WTC11 (cell line): ENCODE results near the gene GTF2B. TPM values are rescaled to one million over a fixed set of nuclear protein-coding genes. Genes with fewer than 3 reads are reported as not detected.

Experiments used
- ATAC-seq: fragments of 200-7000 bp; cut with Tn5 transposase; 2 replicates; pipeline ENCODE4 v1.10.0; 2021; ENCODE audit warnings: mild to moderate bottlenecking, moderate library complexity
- CTCF ChIA-PET: fragments of 300-600 bp; sonication (Branson Sonifier 250); formaldehyde crosslinking; loops from one replicate; lab custom pipeline; 2021; ENCODE audit warnings: antibody characterized with exemption; lab: Charles Lee
- POLR2A ChIA-PET: fragments of 350-600 bp; sonication (Branson Sonifier 250); formaldehyde crosslinking; loops from one replicate; lab custom pipeline; 2021; ENCODE audit warnings: antibody characterized with exemption; lab: Charles Lee
- DNase-seq: peaks from one replicate; pipeline ENCODE4 v3.0.0; 2021; ENCODE audit warnings: low spot score
- H3K27ac Mint-ChIP-seq: 2 replicates; pipeline ENCODE4 v1.8.0; 2021; ENCODE audit warnings: mixed read lengths
- H3K27me3 Mint-ChIP-seq: 2 replicates; pipeline ENCODE4 v1.8.0; 2021; ENCODE audit warnings: low read depth, mild to moderate bottlenecking, moderate library complexity, mixed read lengths
- H3K36me3 Mint-ChIP-seq: 2 replicates; pipeline ENCODE4 v1.8.0; 2021; ENCODE audit warnings: mixed read lengths
- H3K4me1 Mint-ChIP-seq: 2 replicates; pipeline ENCODE4 v1.8.0; 2022; ENCODE audit warnings: mixed read lengths
- H3K4me3 Mint-ChIP-seq: 2 replicates; pipeline ENCODE4 v1.8.0; 2021; ENCODE audit warnings: mild to moderate bottlenecking, moderate library complexity, mixed read lengths
- H3K9me3 Mint-ChIP-seq: 2 replicates; pipeline ENCODE4 v1.8.0; 2021; ENCODE audit warnings: mixed read lengths
- CREB1 ChIP-seq: sonication (generic); formaldehyde crosslinking; IDR thresholded peaks from 2 replicates; pipeline ENCODE4 v1.8.0; 2023; ENCODE audit warnings: mild to moderate bottlenecking, missing genetic modification reagents
- ESRRA ChIP-seq: sonication (generic); formaldehyde crosslinking; IDR thresholded peaks from 2 replicates; pipeline ENCODE4 v1.8.1; 2022; ENCODE audit warnings: mild to moderate bottlenecking, missing genetic modification reagents, borderline replicate concordance
- ETV6 ChIP-seq: sonication (generic); formaldehyde crosslinking; IDR thresholded peaks from 2 replicates; pipeline ENCODE4 v1.8.1; 2022; ENCODE audit warnings: mild to moderate bottlenecking, missing genetic modification reagents
- FOXP4 ChIP-seq: sonication (generic); formaldehyde crosslinking; IDR thresholded peaks from 2 replicates; pipeline ENCODE4 v1.8.0; 2022; ENCODE audit warnings: mild to moderate bottlenecking, missing genetic modification reagents
- GRHL2 ChIP-seq: fragments of 250-450 bp; sonication (Bioruptor Pico); IDR thresholded peaks from 2 replicates; pipeline ENCODE4 v1.8.0; 2022; ENCODE audit warnings: mild to moderate bottlenecking, moderate library complexity; ENCODE audit not compliant: insufficient replicate concordance, severe bottlenecking
- HMGXB4 ChIP-seq: sonication (generic); formaldehyde crosslinking; IDR thresholded peaks from 2 replicates; pipeline ENCODE4 v1.8.1; 2023; ENCODE audit warnings: mild to moderate bottlenecking, moderate library complexity, missing genetic modification reagents
- IRF2 ChIP-seq: sonication (generic); formaldehyde crosslinking; IDR thresholded peaks from 2 replicates; pipeline ENCODE4 v1.8.0; 2022; ENCODE audit warnings: low read depth, missing genetic modification reagents, borderline replicate concordance
- JAZF1 ChIP-seq: fragments of 250-450 bp; sonication (Bioruptor Pico); IDR thresholded peaks from 2 replicates; pipeline ENCODE4 v1.9.0; 2021; ENCODE audit warnings: moderate library complexity, mild to moderate bottlenecking, inconsistent platforms
- KAT7 ChIP-seq: sonication (generic); formaldehyde crosslinking; IDR thresholded peaks from 2 replicates; pipeline ENCODE4 v1.8.1; 2023; ENCODE audit warnings: missing genetic modification reagents, mild to moderate bottlenecking, borderline replicate concordance
- MYBL2 ChIP-seq: sonication (generic); formaldehyde crosslinking; IDR thresholded peaks from 2 replicates; pipeline ENCODE4 v1.8.1; 2023; ENCODE audit warnings: mild to moderate bottlenecking, moderate library complexity, missing genetic modification reagents
- NFE2L1 ChIP-seq: sonication (generic); formaldehyde crosslinking; IDR thresholded peaks from 2 replicates; pipeline ENCODE4 v1.8.1; 2023; ENCODE audit warnings: missing genetic modification reagents
- NR2C2 ChIP-seq: sonication (generic); formaldehyde crosslinking; IDR thresholded peaks from 2 replicates; pipeline ENCODE4 v1.8.0; 2022; ENCODE audit warnings: mild to moderate bottlenecking, missing genetic modification reagents
- NR3C1 ChIP-seq: sonication (generic); formaldehyde crosslinking; conservative IDR thresholded peaks from 2 replicates; pipeline ENCODE4 v1.8.1; 2023; ENCODE audit warnings: low read depth, mild to moderate bottlenecking, missing genetic modification reagents
- PREB ChIP-seq: sonication (generic); formaldehyde crosslinking; IDR thresholded peaks from 2 replicates; pipeline ENCODE4 v1.8.1; 2022; ENCODE audit warnings: mild to moderate bottlenecking, missing genetic modification reagents, moderate library complexity, borderline replicate concordance
- SMAD3 ChIP-seq: sonication (generic); formaldehyde crosslinking; IDR thresholded peaks from 2 replicates; pipeline ENCODE4 v1.8.0; 2022; ENCODE audit warnings: missing genetic modification reagents, mild to moderate bottlenecking, borderline replicate concordance
- ZBTB43 ChIP-seq: sonication (generic); formaldehyde crosslinking; IDR thresholded peaks from 2 replicates; pipeline ENCODE4 v1.8.1; 2023; ENCODE audit warnings: mild to moderate bottlenecking, missing genetic modification reagents
- ZNF121 ChIP-seq: sonication (generic); formaldehyde crosslinking; IDR thresholded peaks from 2 replicates; pipeline ENCODE4 v1.8.0; 2023; ENCODE audit warnings: missing genetic modification reagents
- ZNF281 ChIP-seq: sonication (generic); formaldehyde crosslinking; IDR thresholded peaks from 2 replicates; pipeline ENCODE4 v1.8.0; 2023; ENCODE audit warnings: mild to moderate bottlenecking, missing genetic modification reagents
- ZNF423 ChIP-seq: fragments of 250-450 bp; sonication (Bioruptor Pico); IDR thresholded peaks from 2 replicates; pipeline ENCODE4 v2.1.2; 2022; ENCODE audit warnings: mild to moderate bottlenecking, moderate library complexity
- total RNA-seq: library from RNA; stranded (reverse); gene quantifications from 3 replicates; pipeline ENCODE4 v1.2.3, GENCODE V29; 2021

GTF2B gene
- total RNA-seq, 1 experiment from 2014 or later, result 14.2 TPM

GRCh38 chr1:88877382-88877825 lies 14.0 kb downstream of the GTF2B start (continued):
- no peak for TF ChIP-seq FOXP4 (CRISPR knock-in tag)
- TF ChIP-seq CREB1 (CRISPR knock-in tag), result no peak
- no peak for TF ChIP-seq GRHL2 (CRISPR knock-in tag)
- no peak for TF ChIP-seq ZNF423 (CRISPR knock-in tag)
- TF ChIP-seq ESRRA (CRISPR knock-in tag), result no peak
- TF ChIP-seq ZNF281, result no peak
- TF ChIP-seq ZBTB43 (CRISPR knock-in tag), result no peak

- no peaks in the 10 kb centered on the region for H3K27me3 Mint-ChIP-seq
- no peaks in the 10 kb centered on the region for H3K9me3 Mint-ChIP-seq
- ChIA-PET CTCF (interaction anchor here (0.8 to 2.2 kb wide), 5 partner anchors 14 to 221 kb away, joined by 3 to 12 read pairs (median 3); partner anchors contain the start of gene GTF2B), POLR2A (no interaction called here)
- DNase-seq, result no peak
- H3K36me3 Mint-ChIP-seq, result no peaks in the 10 kb centered on the region
- H3K4me1 Mint-ChIP-seq, result no peaks in the 10 kb centered on the region
- ATAC-seq, result no peak
- H3K27ac Mint-ChIP-seq, result no peak overlapping the region
- H3K4me3 Mint-ChIP-seq, result no peak overlapping the region
- TF ChIP-seq ZNF121 (CRISPR knock-in tag), result no peak
- no peak for TF ChIP-seq ZNF281
- TF ChIP-seq NR3C1 (CRISPR knock-in tag), result no peak
- no peak for TF ChIP-seq KAT7 (CRISPR knock-in tag)
- TF ChIP-seq JAZF1 (CRISPR knock-in tag), result no peak
- TF ChIP-seq ETV6, result no peak
- no peak for TF ChIP-seq MYBL2
- TF ChIP-seq NR2C2 (CRISPR knock-in tag), result no peak
- TF ChIP-seq HMGXB4 (CRISPR knock-in tag), result no peak
- no peak for TF ChIP-seq NFE2L1 (CRISPR knock-in tag)
- no peak for TF ChIP-seq IRF2
- TF ChIP-seq PREB (CRISPR knock-in tag), result no peak
- TF ChIP-seq SMAD3 (CRISPR knock-in tag), result no peak
These were observed 14.6 kb downstream of the GTF2B start for GRCh38 chr1:88876573-88877365.
